HAP-1 (cell line): Measurements from ENCODE around the gene THBS4.

ENCODE experiments used
- DNase-seq, 2 experiments: peaks; one replicate each; pipeline ENCODE4 v3.0.0-alpha.2; 2016 to 2020; ENCODE audit warnings: low spot score in 2 of 2
- H3K27me3 ChIP-seq: fragments of 250-450 bp; sonication (Bioruptor Pico); 2 replicates; pipeline ENCODE4 v1.5.1; 2020; ENCODE audit warnings: low read depth, mild to moderate bottlenecking, moderate library complexity
- H3K36me3 ChIP-seq: fragments of 250-450 bp; sonication (Bioruptor Pico); replicated peaks from 2 replicates; pipeline ENCODE4 v1.5.1; 2020; ENCODE audit warnings: mild to moderate bottlenecking
- H3K4me1 ChIP-seq: fragments of 250-450 bp; sonication (Bioruptor Pico); 2 replicates; pipeline ENCODE4 v1.5.1; 2020; ENCODE audit warnings: mild to moderate bottlenecking
- H3K4me3 ChIP-seq: fragments of 250-450 bp; sonication (Bioruptor Pico); 2 replicates; pipeline ENCODE4 v1.5.1; 2020; ENCODE audit warnings: mild to moderate bottlenecking, moderate library complexity
- H3K9me3 ChIP-seq: fragments of 250-450 bp; sonication (Bioruptor Pico); 2 replicates; pipeline ENCODE4 v1.5.1; 2020; ENCODE audit warnings: mild to moderate bottlenecking, moderate library complexity
- in situ Hi-C: fragments of 300-500 bp; cut with MboI; formaldehyde crosslinking; loops from 3 replicates; pipeline ENCODE4 v1.14.3; 2020; ENCODE audit warnings: low sequenced_read_pairs, inconsistent platforms, mixed read lengths

Gene THBS4

GRCh38 chr5:80057921-80058320 is 22.8 kb downstream of the THBS4 start:
- Histone ChIP-seq H3K27me3 (no peaks in the 10 kb centered on the region), H3K4me1 (no peaks in the 10 kb centered on the region), H3K4me3 (no peak overlapping the region), H3K9me3 (no peaks in the 10 kb centered on the region), H3K36me3 (no peaks in the 10 kb centered on the region)
- in situ Hi-C loops, result no loop called here
- no peak for DNase-seq

- Histone ChIP-seq H3K4me3 (no peak overlapping the region), H3K27me3 (no peaks in the 10 kb centered on the region), H3K4me1 (no peaks in the 10 kb centered on the region), H3K36me3 (no peaks in the 10 kb centered on the region), H3K9me3 (no peaks in the 10 kb centered on the region)
- in situ Hi-C loops, result no loop called here
- no peak for DNase-seq
Observed at GRCh38 chr5:80059354-80059980, 24.3 kb downstream of the THBS4 start.

- no peaks in the 10 kb centered on the region for H3K36me3 ChIP-seq
- H3K4me1 ChIP-seq, result no peaks in the 10 kb centered on the region; the same call in 1 of the 2 replicates
- in situ Hi-C loops, result no loop called here
- DNase-seq, result no peak
- no peaks in the 10 kb centered on the region for H3K27me3 ChIP-seq
- no peak overlapping the region for H3K4me3 ChIP-seq
- H3K9me3 ChIP-seq, result no peaks in the 10 kb centered on the region
Observed at GRCh38 chr5:80060966-80061365, 25.8 kb downstream of the THBS4 start.

- in situ Hi-C loops, result no loop called here
- H3K36me3 ChIP-seq, result no peaks in the 10 kb centered on the region
Observed at GRCh38 chr5:80061547-80061946, 26.4 kb downstream of the THBS4 start.

GRCh38 chr5:80064124-80064523 is 29.0 kb downstream of the THBS4 start:
- Histone ChIP-seq H3K36me3 (no peaks in the 10 kb centered on the region), H3K9me3 (no peaks in the 10 kb centered on the region), H3K4me1 (peaks cover under 1% of the 10 kb centered on the region), H3K4me3 (no peak overlapping the region), H3K27me3 (no peaks in the 10 kb centered on the region)
- in situ Hi-C loops, result no loop called here
- no peak for DNase-seq

More at GRCh38 chr5:80061547-80061946, 26.4 kb downstream of the THBS4 start:
- no peaks in the 10 kb centered on the region for H3K27me3 ChIP-seq
- no peaks in the 10 kb centered on the region; the same call in 1 of the 2 replicates for H3K4me1 ChIP-seq
- H3K4me3 ChIP-seq, result no peak overlapping the region
- no peak for DNase-seq
- H3K9me3 ChIP-seq, result no peaks in the 10 kb centered on the region

GRCh38 chr5:80067016-80067415 is 31.9 kb downstream of the THBS4 start:
- DNase-seq, result no peak
- Histone ChIP-seq H3K4me3 (no peak overlapping the region), H3K9me3 (no peaks in the 10 kb centered on the region), H3K36me3 (no peaks in the 10 kb centered on the region), H3K27me3 (no peaks in the 10 kb centered on the region), H3K4me1 (peaks cover 13% of the 10 kb centered on the region)
- in situ Hi-C loops, result no loop called here

GRCh38 chr5:80067531-80068245 is 32.5 kb downstream of the THBS4 start:
- in situ Hi-C loops, result no loop called here
- H3K4me3 ChIP-seq, result no peak overlapping the region
- H3K4me1 ChIP-seq, result peaks cover 13% of the 10 kb centered on the region
- H3K27me3 ChIP-seq, result no peaks in the 10 kb centered on the region
- no peaks in the 10 kb centered on the region for H3K36me3 ChIP-seq
- H3K9me3 ChIP-seq, result no peaks in the 10 kb centered on the region
- DNase-seq, result no peak

GRCh38 chr5:80068246-80068636 is 33.1 kb downstream of the THBS4 start:
- no peaks in the 10 kb centered on the region for H3K36me3 ChIP-seq
- in situ Hi-C loops, result no loop called here
- no peak overlapping the region for H3K4me3 ChIP-seq
- no peak for DNase-seq
- H3K27me3 ChIP-seq, result no peaks in the 10 kb centered on the region
- no peaks in the 10 kb centered on the region for H3K9me3 ChIP-seq
- H3K4me1 ChIP-seq, result peaks cover 13% of the 10 kb centered on the region

GRCh38 chr5:80068775-80069174 is 33.6 kb downstream of the THBS4 start:
- Histone ChIP-seq H3K27me3 (no peaks in the 10 kb centered on the region), H3K4me1 (peaks cover 13% of the 10 kb centered on the region), H3K36me3 (no peaks in the 10 kb centered on the region), H3K9me3 (no peaks in the 10 kb centered on the region), H3K4me3 (no peak overlapping the region)
- in situ Hi-C loops, result no loop called here
- DNase-seq, result no peak

GRCh38 chr5:80069251-80069800 is 34.2 kb downstream of the THBS4 start:
- Histone ChIP-seq H3K9me3 (no peaks in the 10 kb centered on the region), H3K4me3 (no peak overlapping the region), H3K4me1 (peaks cover 13% of the 10 kb centered on the region), H3K27me3 (no peaks in the 10 kb centered on the region), H3K36me3 (no peaks in the 10 kb centered on the region)
- in situ Hi-C loops, result no loop called here
- DNase-seq, result no peak

GRCh38 chr5:80069918-80070318 is 34.8 kb downstream of the THBS4 start:
- H3K4me1 ChIP-seq, result peaks cover 13% of the 10 kb centered on the region
- no peak overlapping the region for H3K4me3 ChIP-seq
- in situ Hi-C loops, result loop anchor here (5.0 to 10.0 kb wide), 2 partner anchors 33 to 185 kb away; partner anchors contain the start of gene THBS4
- H3K27me3 ChIP-seq, result no peaks in the 10 kb centered on the region
- H3K9me3 ChIP-seq, result no peaks in the 10 kb centered on the region
- H3K36me3 ChIP-seq, result no peaks in the 10 kb centered on the region
- peak; percentile 84 to 85 for DNase-seq

- no peaks in the 10 kb centered on the region for H3K9me3 ChIP-seq
- H3K4me3 ChIP-seq, result no peak overlapping the region
- H3K27me3 ChIP-seq, result no peaks in the 10 kb centered on the region
- H3K36me3 ChIP-seq, result no peaks in the 10 kb centered on the region
- DNase-seq, result no peak
- in situ Hi-C loops, result loop anchor here (5.0 to 10.0 kb wide), 2 partner anchors 33 to 186 kb away; partner anchors contain the start of gene THBS4
- peaks cover 13% of the 10 kb centered on the region for H3K4me1 ChIP-seq
Observed at GRCh38 chr5:80070338-80071056, 35.3 kb downstream of the THBS4 start.

GRCh38 chr5:80071510-80072021 is 36.4 kb downstream of the THBS4 start:
- DNase-seq, result no peak
- H3K4me1 ChIP-seq, result peaks cover 13% of the 10 kb centered on the region
- no peaks in the 10 kb centered on the region for H3K27me3 ChIP-seq
- H3K9me3 ChIP-seq, result no peaks in the 10 kb centered on the region
- no peak overlapping the region for H3K4me3 ChIP-seq
- in situ Hi-C loops, result loop anchor here (5.0 to 10.0 kb wide), 2 partner anchors 34 to 187 kb away; partner anchors contain the start of gene THBS4
- H3K36me3 ChIP-seq, result no peaks in the 10 kb centered on the region
